ENCODE data around the gene PTH1R. TPM values are rescaled to one million over a fixed set of nuclear protein-coding genes. Genes with fewer than 3 reads are reported as not detected.

Gene PTH1R
- polyA plus RNA-seq (2013, experiment 1 of 2) = 35.5 TPM
- polyA plus RNA-seq (2013, experiment 2 of 2) = 25.6 TPM

DNA sequence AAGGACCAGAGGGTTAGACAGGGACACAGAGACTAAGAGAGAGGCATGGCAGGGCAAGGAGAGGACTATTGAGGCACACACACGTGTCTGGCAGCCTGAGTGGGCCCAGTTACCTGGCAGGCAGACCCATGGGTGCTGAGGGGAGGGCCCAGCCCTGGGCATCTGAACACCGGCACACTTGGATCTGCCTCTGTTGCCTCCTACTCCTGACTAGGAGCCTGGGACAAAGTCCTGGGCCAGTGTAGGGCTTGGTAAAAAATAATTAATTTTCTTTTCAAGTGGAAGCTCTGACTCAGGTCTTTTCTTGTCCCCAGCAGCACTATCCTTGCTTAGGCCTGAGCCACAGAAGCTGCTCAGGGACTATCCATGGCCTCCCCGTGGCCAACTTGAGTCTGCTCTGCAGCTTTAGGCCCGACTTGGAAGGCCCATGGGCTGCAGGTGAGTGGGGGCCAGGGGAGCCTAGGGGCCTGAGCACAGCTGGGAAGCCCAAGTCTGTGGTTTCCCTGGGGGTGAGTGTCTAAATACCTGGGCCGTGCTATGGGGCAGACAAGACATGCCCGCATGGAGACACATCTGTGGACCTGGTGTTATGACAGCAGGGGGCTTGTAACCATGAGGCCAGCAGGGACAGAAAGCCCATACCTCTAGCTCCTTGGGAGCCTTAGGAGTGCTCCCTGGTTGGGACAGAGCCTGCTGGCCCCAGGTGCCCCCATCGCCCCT, at the start of gene PTH1R:
Gene PTH1R, plus strand, starts transcription at position 316 of the 720 bp plus-strand sequence. CDS start 5,839 bp downstream, outside the sequence.
- Histone ChIP-seq H3K27ac (ENCODE audit: low read depth, low read length, severe bottlenecking) (peak within 1 kb of the TSS; percentile 81), H3K4me1 (ENCODE audit: control insufficient read depth, insufficient read depth, low read length, poor library complexity, severe bottlenecking) (peaks cover 47% of the 10 kb centered on the region), H3K36me3 (ENCODE audit: control insufficient read depth, insufficient read depth, low read length) (no peaks in the 10 kb centered on the region), H3K9me3 (ENCODE audit: control insufficient read depth, low read length) (no peaks in the 10 kb centered on the region), H3K4me3 (ENCODE audit: extremely low read depth, insufficient read depth, low read length, poor library complexity, severe bottlenecking) (no peak within 1 kb of the TSS)
- WGBS, 2 experiments (ENCODE audit: insufficient coverage in 2 of 2) = 82 to 86% methylated on average over 6 of the region's 7 CpGs

DNA sequence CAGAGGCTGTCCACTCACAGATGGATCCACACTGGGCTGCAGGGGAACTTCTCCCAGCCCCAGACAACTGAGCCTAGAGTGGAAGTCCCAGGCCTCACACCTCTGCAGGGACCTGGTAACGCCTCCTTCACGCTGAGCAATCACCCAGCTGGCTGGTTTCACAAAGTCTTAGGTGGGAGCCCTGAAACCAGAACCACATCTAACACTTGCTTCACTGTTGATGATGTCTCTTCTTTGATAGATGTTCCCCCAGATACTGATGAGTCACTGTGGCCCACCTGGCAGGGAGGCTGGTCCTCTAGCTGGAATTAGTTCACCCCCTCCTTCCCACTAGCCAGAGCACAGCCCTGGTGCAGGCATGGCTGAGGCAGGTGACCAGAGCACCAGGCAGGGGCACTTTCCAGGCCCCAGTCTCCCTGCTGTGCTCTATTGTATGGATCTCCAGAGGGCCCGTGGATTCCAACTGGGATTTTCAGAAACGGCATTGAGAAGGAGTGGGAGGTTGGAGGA, 47.8 kb upstream of the PTH1R start:
- 63 to 67% methylated on average over 4 of the region's 4 CpGs for WGBS, 2 experiments (ENCODE audit: insufficient coverage in 2 of 2)
- H3K4me1 ChIP-seq (ENCODE audit: control insufficient read depth, insufficient read depth, low read length, poor library complexity, severe bottlenecking) = no peaks in the 10 kb centered on the region

DNA sequence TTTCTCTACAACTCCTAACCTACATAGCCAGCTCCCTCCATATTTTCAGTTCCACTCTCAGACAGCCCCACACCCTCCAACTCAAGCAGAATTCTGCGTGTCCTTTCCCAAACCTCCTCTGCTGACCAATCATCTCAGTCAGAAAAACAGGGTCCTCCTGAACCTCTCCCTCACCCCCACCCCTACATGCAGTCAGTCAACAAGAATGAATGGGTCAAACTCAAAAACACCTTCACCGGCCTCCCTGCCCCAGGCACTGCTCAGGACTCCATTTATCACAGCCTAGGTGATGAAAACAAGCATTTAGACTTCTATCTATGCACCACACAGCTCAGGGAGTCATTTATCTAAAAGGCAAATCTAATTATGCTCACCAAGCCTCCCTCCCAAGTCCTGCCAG, 46.7 kb upstream of the PTH1R start:
- H3K4me3 ChIP-seq (ENCODE audit: extremely low read depth, insufficient read depth, low read length, poor library complexity, severe bottlenecking) = no peak overlapping the region
- H3K9me3 ChIP-seq (ENCODE audit: control insufficient read depth, low read length) = no peaks in the 10 kb centered on the region
- no peak overlapping the region for H3K27ac ChIP-seq (ENCODE audit: low read depth, low read length, severe bottlenecking)
- H3K4me1 ChIP-seq (ENCODE audit: control insufficient read depth, insufficient read depth, low read length, poor library complexity, severe bottlenecking) = no peaks in the 10 kb centered on the region
- WGBS, 2 experiments (ENCODE audit: insufficient coverage in 2 of 2) = 97 to 100% methylated on average over 2 of the region's 2 CpGs
- H3K36me3 ChIP-seq (ENCODE audit: control insufficient read depth, insufficient read depth, low read length) = no peaks in the 10 kb centered on the region

More for the DNA sequence above, 47.8 kb upstream of the PTH1R start:
- Histone ChIP-seq H3K36me3 (ENCODE audit: control insufficient read depth, insufficient read depth, low read length) (no peaks in the 10 kb centered on the region), H3K4me3 (ENCODE audit: extremely low read depth, insufficient read depth, low read length, poor library complexity, severe bottlenecking) (no peak overlapping the region), H3K9me3 (ENCODE audit: control insufficient read depth, low read length) (no peaks in the 10 kb centered on the region), H3K27ac (ENCODE audit: low read depth, low read length, severe bottlenecking) (no peak overlapping the region)

DNA sequence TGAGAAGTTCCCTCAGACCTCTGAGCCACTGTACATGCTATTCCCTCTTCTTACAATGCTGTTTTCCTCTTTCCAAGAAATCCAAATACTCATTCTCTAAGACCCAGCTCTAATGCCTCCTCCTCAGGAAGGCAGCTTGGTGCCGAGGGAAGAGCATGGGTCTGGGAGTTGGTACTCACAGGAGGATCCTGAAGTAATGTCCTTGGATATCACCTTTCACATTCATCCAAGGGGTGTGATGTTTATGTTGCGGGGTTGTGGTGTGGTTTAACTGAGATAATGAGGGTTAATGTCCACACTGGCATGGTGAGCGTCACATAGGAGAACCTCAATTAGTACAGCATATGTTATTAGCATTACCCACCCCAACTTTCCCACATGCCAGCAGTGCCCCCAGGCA, 46.2 kb upstream of the PTH1R start:
- Histone ChIP-seq H3K9me3 (ENCODE audit: control insufficient read depth, low read length) (no peaks in the 10 kb centered on the region), H3K27ac (ENCODE audit: low read depth, low read length, severe bottlenecking) (no peak overlapping the region), H3K4me3 (ENCODE audit: extremely low read depth, insufficient read depth, low read length, poor library complexity, severe bottlenecking) (no peak overlapping the region), H3K36me3 (ENCODE audit: control insufficient read depth, insufficient read depth, low read length) (no peaks in the 10 kb centered on the region), H3K4me1 (ENCODE audit: control insufficient read depth, insufficient read depth, low read length, poor library complexity, severe bottlenecking) (no peaks in the 10 kb centered on the region)
- WGBS, 2 experiments (ENCODE audit: insufficient coverage in 2 of 2) = 100% methylated on average over 1 of the region's 3 CpGs; no CpG with 5 or more reads in 1 of the 2 experiments

DNA sequence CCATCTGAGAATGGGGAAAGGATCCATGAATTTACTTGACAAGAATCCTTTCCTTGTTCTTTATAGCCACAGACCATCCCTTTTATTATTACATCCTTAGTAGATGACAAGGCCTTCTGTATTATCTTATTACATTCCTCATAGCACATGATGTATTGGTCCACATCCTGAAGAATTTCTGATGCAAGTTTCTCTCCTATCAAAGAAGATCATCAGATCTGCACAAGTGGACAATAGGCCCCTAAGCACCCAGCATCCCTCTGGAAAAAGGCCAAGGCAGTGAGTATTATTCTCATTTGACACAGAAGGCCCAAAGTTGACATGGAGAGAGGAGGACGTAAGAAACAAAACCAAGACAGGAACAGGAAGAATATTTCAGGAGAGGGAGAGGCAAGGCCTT, 45.7 kb upstream of the PTH1R start:
- 63 to 94% methylated on average over 1 of the region's 1 CpG for WGBS, 2 experiments (ENCODE audit: insufficient coverage in 2 of 2)
- no peak overlapping the region for H3K27ac ChIP-seq (ENCODE audit: low read depth, low read length, severe bottlenecking)

DNA sequence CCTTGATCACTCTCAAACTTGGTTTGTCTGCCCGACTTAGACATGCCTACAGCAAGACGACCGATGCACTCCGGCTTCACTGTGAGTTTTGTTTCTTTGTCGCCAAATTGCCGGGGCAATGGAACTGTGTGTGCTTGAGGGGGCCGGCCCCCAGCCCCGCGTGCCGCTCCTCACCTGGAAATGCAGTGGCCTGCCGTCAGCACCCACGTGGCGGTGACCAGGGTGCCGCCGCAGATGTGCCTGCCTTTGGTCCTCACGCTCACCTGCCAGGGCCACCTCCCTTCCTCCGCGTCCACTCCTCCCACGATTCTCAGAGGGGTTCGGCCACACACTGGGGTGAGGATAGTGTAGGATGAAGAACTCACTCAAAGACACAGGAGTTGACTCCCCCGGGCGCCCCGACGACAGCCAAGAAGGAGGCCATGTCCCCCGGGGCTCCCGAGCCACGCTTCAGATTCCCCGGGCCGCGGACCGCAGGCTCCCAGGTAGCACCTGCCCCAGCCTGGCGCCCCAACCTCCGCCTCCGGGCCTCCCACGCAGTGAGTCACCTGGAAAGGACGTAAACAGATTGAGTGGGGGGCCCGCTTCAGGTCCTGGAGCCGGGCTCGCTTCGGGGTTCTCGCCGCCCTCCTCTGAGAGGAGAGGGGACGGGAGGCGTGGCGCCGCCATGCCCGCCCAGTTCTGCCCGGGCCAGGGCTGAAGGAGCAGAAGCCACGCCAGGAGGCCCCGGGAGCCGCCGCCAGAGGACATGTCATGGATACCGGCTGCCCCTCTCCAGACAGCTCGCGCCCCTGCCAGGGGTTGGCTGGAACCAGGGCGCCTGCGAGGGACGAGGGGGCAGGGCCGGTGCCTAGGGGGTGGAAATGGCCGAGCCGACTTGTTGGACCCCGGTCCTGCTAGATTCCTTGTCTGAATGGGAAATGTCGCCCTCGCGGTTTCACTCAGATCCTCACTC, 43.9 kb upstream of the PTH1R start:
- peaks cover 9% of the 10 kb centered on the region for H3K9me3 ChIP-seq (ENCODE audit: control insufficient read depth, low read length)
- no peak overlapping the region for H3K4me3 ChIP-seq (ENCODE audit: extremely low read depth, insufficient read depth, low read length, poor library complexity, severe bottlenecking)
- WGBS, 2 experiments (ENCODE audit: insufficient coverage in 2 of 2) = 95 to 96% methylated on average over 60 of the region's 65 CpGs
- H3K36me3 ChIP-seq (ENCODE audit: control insufficient read depth, insufficient read depth, low read length) = no peaks in the 10 kb centered on the region
- no peak overlapping the region for H3K27ac ChIP-seq (ENCODE audit: low read depth, low read length, severe bottlenecking)
- no peaks in the 10 kb centered on the region for H3K4me1 ChIP-seq (ENCODE audit: control insufficient read depth, insufficient read depth, low read length, poor library complexity, severe bottlenecking)

More for the DNA sequence above, 45.7 kb upstream of the PTH1R start:
- no peaks in the 10 kb centered on the region for H3K4me1 ChIP-seq (ENCODE audit: control insufficient read depth, insufficient read depth, low read length, poor library complexity, severe bottlenecking)
- no peaks in the 10 kb centered on the region for H3K9me3 ChIP-seq (ENCODE audit: control insufficient read depth, low read length)
- H3K36me3 ChIP-seq (ENCODE audit: control insufficient read depth, insufficient read depth, low read length) = no peaks in the 10 kb centered on the region
- H3K4me3 ChIP-seq (ENCODE audit: extremely low read depth, insufficient read depth, low read length, poor library complexity, severe bottlenecking) = no peak overlapping the region

DNA sequence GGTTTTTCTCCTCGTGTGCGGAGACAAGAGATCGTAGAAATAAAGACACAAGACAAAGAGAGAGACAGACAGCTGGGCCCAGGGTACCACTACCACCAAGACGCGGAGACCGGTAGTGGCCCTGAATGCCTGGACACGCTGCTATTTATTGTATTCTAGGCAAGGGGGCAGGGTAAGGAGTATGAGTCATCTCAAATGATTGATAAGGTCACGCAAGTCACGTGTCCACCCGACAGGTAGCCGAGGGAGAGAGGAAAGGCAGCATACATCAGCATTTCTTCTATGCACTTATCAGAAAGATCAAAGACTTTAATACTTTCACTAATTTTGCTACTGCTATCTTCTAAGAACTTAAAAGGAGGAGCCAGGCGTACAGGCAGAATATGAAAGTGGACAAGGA, 42.5 kb upstream of the PTH1R start:
- Histone ChIP-seq H3K4me1 (ENCODE audit: control insufficient read depth, insufficient read depth, low read length, poor library complexity, severe bottlenecking) (no peaks in the 10 kb centered on the region), H3K9me3 (ENCODE audit: control insufficient read depth, low read length) (peaks cover 14% of the 10 kb centered on the region), H3K36me3 (ENCODE audit: control insufficient read depth, insufficient read depth, low read length) (no peaks in the 10 kb centered on the region), H3K4me3 (ENCODE audit: extremely low read depth, insufficient read depth, low read length, poor library complexity, severe bottlenecking) (no peak overlapping the region), H3K27ac (ENCODE audit: low read depth, low read length, severe bottlenecking) (no peak overlapping the region)
- 90 to 94% methylated on average over 8 to 12 of the region's 12 CpGs for WGBS, 2 experiments (ENCODE audit: insufficient coverage in 2 of 2)

DNA sequence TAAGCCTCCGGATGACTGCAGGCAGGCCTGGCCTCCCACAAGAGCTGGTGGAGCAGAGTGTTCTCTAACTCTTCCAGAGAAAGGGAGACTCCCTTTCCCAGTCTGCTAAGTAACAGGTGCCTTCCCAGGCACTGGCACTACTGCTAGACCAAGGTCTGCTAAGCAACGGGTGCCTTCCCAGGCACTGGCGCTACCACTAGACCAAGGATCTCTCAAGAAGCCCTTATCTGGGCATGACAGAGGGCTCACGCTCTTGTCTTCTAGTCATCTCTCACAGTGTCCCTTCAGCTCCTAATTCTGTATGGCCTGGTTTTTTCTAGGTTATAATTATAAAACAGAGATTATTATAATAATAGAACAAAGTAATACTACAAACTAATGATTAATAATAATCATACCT, 42.0 kb upstream of the PTH1R start:
- Histone ChIP-seq H3K27ac (ENCODE audit: low read depth, low read length, severe bottlenecking) (no peak overlapping the region), H3K9me3 (ENCODE audit: control insufficient read depth, low read length) (peaks cover 14% of the 10 kb centered on the region), H3K4me3 (ENCODE audit: extremely low read depth, insufficient read depth, low read length, poor library complexity, severe bottlenecking) (no peak overlapping the region), H3K4me1 (ENCODE audit: control insufficient read depth, insufficient read depth, low read length, poor library complexity, severe bottlenecking) (no peaks in the 10 kb centered on the region), H3K36me3 (ENCODE audit: control insufficient read depth, insufficient read depth, low read length) (no peaks in the 10 kb centered on the region)
- 98 to 100% methylated on average over 3 of the region's 4 CpGs for WGBS, 2 experiments (ENCODE audit: insufficient coverage in 2 of 2)

DNA sequence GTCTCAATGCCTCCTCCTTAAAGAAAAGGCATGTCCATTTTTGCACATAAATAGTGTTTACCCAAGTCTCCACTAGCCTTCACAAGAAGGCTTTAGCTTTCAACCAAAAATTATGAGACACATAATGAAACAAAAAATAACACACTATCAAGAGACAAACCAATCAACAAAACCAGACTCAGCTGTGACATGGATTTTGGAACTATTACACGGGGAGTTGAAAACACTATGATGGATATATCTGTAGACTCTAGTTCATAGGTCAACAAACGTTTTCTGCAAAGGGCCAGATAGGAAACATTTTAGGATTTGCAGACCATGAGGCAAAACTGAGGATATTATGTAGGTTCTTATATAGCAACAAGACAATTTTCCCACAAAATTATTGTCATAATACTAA, 39.2 kb upstream of the PTH1R start:
- Histone ChIP-seq H3K9me3 (ENCODE audit: control insufficient read depth, low read length) (peaks cover 23% of the 10 kb centered on the region), H3K27ac (ENCODE audit: low read depth, low read length, severe bottlenecking) (no peak overlapping the region), H3K4me1 (ENCODE audit: control insufficient read depth, insufficient read depth, low read length, poor library complexity, severe bottlenecking) (no peaks in the 10 kb centered on the region), H3K36me3 (ENCODE audit: control insufficient read depth, insufficient read depth, low read length) (no peaks in the 10 kb centered on the region), H3K4me3 (ENCODE audit: extremely low read depth, insufficient read depth, low read length, poor library complexity, severe bottlenecking) (no peak overlapping the region)
- 80% methylated on average over 2 of the region's 2 CpGs; no CpG with 5 or more reads in 1 of the 2 experiments for WGBS, 2 experiments (ENCODE audit: insufficient coverage in 2 of 2)

DNA sequence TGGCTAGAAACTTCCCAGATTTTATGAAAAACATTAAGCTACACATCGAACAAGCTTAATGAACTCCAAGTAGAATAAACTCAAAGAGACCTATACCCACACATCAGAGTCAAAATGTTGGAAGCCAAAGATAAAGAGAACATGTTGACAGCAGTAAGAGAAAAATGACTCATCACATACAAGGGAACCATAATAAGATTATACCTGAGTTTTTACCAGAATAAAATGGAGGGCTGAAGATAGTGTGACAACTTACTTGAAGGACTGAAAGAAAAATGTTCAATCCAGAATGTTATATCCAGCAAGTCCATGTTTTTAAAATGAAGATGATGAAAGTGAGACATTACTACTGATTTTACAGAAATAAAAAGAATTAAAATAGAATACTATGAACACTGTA, 37.0 kb upstream of the PTH1R start:
- Histone ChIP-seq H3K4me1 (ENCODE audit: control insufficient read depth, insufficient read depth, low read length, poor library complexity, severe bottlenecking) (peaks cover 9% of the 10 kb centered on the region), H3K27ac (ENCODE audit: low read depth, low read length, severe bottlenecking) (no peak overlapping the region), H3K4me3 (ENCODE audit: extremely low read depth, insufficient read depth, low read length, poor library complexity, severe bottlenecking) (no peak overlapping the region), H3K36me3 (ENCODE audit: control insufficient read depth, insufficient read depth, low read length) (no peaks in the 10 kb centered on the region), H3K9me3 (ENCODE audit: control insufficient read depth, low read length) (peaks cover 23% of the 10 kb centered on the region)
- WGBS, 2 experiments (ENCODE audit: insufficient coverage in 2 of 2) = no CpG with 5 or more reads among the region's 1 CpG
